Transverse colon (tissue), 3 donors: ENCODE measurements around the gene MORN4.

ENCODE experiments used
- EP300 ChIP-seq: sonication (generic); formaldehyde crosslinking; IDR thresholded peaks from one replicate; pipeline ENCODE4 v1.6.1; 2017; ENCODE audit warnings: antibody characterized with exemption, low read depth
- POLR2A ChIP-seq: fragments of 450-650 bp; IDR thresholded peaks from one replicate; pipeline ENCODE4 v1.6.1; 2016; ENCODE audit warnings: antibody characterized with exemption, mild to moderate bottlenecking, moderate library complexity
- TF ChIP-seq, protein P1 (sequence below), 5 experiments: fragments of 200-600 bp in 3 of 5; fragments of 450-650 bp in 2 of 5; sonication (generic) in 3 of 5; IDR thresholded peaks; 1 replicate in 2 of 5; 2 replicates in 3 of 5; pipeline ENCODE4 v1.5.1; 2016 to 2017; ENCODE audit warnings: antibody characterized with exemption in 5 of 5, inconsistent platforms in 3 of 5, mild to moderate bottlenecking in 2 of 5, moderate library complexity in 1 of 5

DNA sequence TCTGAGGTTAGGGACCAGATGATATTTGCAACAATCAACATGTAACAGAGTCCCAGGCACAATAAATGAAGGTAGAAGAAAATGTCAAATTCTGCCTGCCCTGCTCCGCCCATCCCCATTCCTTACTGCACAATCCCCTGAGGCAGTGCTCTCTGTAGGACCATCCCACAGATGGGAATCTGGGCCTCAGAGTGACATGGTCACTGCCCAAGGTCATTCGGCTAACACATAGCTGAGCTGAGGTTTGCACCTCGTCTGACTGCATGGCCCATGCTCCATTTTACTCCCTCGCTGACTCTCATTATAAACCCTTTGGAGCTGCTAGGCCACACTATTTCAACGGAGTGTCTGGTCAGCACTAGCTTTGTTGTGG lies 47.9 kb downstream of the MORN4 start:
- no peak for TF ChIP-seq POLR2A
- TF ChIP-seq, protein P1, sequence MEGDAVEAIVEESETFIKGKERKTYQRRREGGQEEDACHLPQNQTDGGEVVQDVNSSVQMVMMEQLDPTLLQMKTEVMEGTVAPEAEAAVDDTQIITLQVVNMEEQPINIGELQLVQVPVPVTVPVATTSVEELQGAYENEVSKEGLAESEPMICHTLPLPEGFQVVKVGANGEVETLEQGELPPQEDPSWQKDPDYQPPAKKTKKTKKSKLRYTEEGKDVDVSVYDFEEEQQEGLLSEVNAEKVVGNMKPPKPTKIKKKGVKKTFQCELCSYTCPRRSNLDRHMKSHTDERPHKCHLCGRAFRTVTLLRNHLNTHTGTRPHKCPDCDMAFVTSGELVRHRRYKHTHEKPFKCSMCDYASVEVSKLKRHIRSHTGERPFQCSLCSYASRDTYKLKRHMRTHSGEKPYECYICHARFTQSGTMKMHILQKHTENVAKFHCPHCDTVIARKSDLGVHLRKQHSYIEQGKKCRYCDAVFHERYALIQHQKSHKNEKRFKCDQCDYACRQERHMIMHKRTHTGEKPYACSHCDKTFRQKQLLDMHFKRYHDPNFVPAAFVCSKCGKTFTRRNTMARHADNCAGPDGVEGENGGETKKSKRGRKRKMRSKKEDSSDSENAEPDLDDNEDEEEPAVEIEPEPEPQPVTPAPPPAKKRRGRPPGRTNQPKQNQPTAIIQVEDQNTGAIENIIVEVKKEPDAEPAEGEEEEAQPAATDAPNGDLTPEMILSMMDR (IDR thresholded peaks at IDR 0.05) = no peak
- TF ChIP-seq EP300 = no peak
